ENCODE measurements around the gene SLC9A2. TPM values are rescaled to one million over a fixed set of nuclear protein-coding genes. Genes with fewer than 3 reads are reported as not detected.

The SLC9A2 gene
- polyA plus RNA-seq, 3 donors = not detected

GRCh38 chr2:102669401-102669800 is 50.0 kb downstream of the SLC9A2 start:
- H2AFZ ChIP-seq (ENCODE audit: insufficient read depth, low read depth, low read length, poor library complexity, severe bottlenecking) = no peak overlapping the region
- Mint-ChIP-seq H3K4me3 (no peak overlapping the region), H3K27me3 (ENCODE audit: low read depth in 3 of 3) (peaks cover 0 to 3% (median 0%) of the 10 kb centered on the region in 3 donors), H3K27ac (no peak overlapping the region), H3K36me3 (no peaks in the 10 kb centered on the region), H3K4me1 (peaks cover 5% of the 10 kb centered on the region), H3K9me3 (peaks cover 0 to 3% (median 0%) of the 10 kb centered on the region in 7 donors)
- H3K27ac ChIP-seq (ENCODE audit: low read depth in 1 of 2, low read length in 2 of 2) = no peak overlapping the region
- no peak overlapping the region for H3K4me3 ChIP-seq (replicated peaks in 1 of 3; ENCODE audit: low read depth in 2 of 3, low read length in 3 of 3)
- no peaks in the 10 kb centered on the region for H3K36me3 ChIP-seq (replicated peaks in 1 of 2; ENCODE audit: control insufficient read depth in 1 of 2, insufficient read depth in 2 of 2, low read length in 2 of 2)
- TF ChIP-seq CTCF (IDR thresholded peaks at IDR 0.05) = no peak
- peaks cover 0 to 2% of the 10 kb centered on the region in 2 donors for H3K4me1 ChIP-seq (ENCODE audit: control insufficient read depth in 1 of 2, insufficient read depth in 2 of 2, low read length in 2 of 2)
- H3K27me3 ChIP-seq (ENCODE audit: control insufficient read depth in 2 of 2, insufficient read depth in 2 of 2, low read length in 2 of 2) = no peaks in the 10 kb centered on the region
- no peaks in the 10 kb centered on the region for H3K79me2 ChIP-seq (ENCODE audit: insufficient read depth, low read length)
- H4K20me1 ChIP-seq (ENCODE audit: insufficient read depth, low read length) = no peaks in the 10 kb centered on the region
- intact Hi-C loops (cut with micrococcal nuclease) = no loop called here
- no CpG with 5 or more reads among the region's 1 CpG for WGBS (ENCODE audit: insufficient coverage)
- DNase-seq = no peak
- H3K9ac ChIP-seq (ENCODE audit: insufficient read depth, low read length, poor library complexity, severe bottlenecking) = no peak overlapping the region
- no peaks in the 10 kb centered on the region for H3K9me3 ChIP-seq (replicated peaks in 1 of 2; ENCODE audit: control insufficient read depth in 1 of 2, insufficient read depth in 1 of 2, low read length in 2 of 2)
- H3K4me2 ChIP-seq (replicated peaks; ENCODE audit: extremely low read depth, low read length, poor library complexity, severe bottlenecking) = no peak overlapping the region

GRCh38 chr2:102672107-102672776 is 52.9 kb downstream of the SLC9A2 start:
- peaks cover 5% of the 10 kb centered on the region for H3K4me1 Mint-ChIP-seq
- Histone ChIP-seq H3K79me2 (ENCODE audit: insufficient read depth, low read length) (no peaks in the 10 kb centered on the region), H2AFZ (ENCODE audit: insufficient read depth, low read depth, low read length, poor library complexity, severe bottlenecking) (no peak overlapping the region), H3K27me3 (ENCODE audit: control insufficient read depth in 2 of 2, insufficient read depth in 2 of 2, low read length in 2 of 2) (no peaks in the 10 kb centered on the region), H3K36me3 (replicated peaks in 1 of 2; ENCODE audit: control insufficient read depth in 1 of 2, insufficient read depth in 2 of 2, low read length in 2 of 2) (no peaks in the 10 kb centered on the region), H3K9ac (ENCODE audit: insufficient read depth, low read length, poor library complexity, severe bottlenecking) (no peak overlapping the region), H3K27ac (ENCODE audit: low read depth in 1 of 2, low read length in 2 of 2) (no peak overlapping the region), H3K4me2 (replicated peaks; ENCODE audit: extremely low read depth, low read length, poor library complexity, severe bottlenecking) (peak overlapping the region; percentile 21), H3K9me3 (replicated peaks in 1 of 2; ENCODE audit: control insufficient read depth in 1 of 2, insufficient read depth in 1 of 2, low read length in 2 of 2) (no peaks in the 10 kb centered on the region), H3K4me3 (replicated peaks in 1 of 3; ENCODE audit: low read depth in 2 of 3, low read length in 3 of 3) (no peak overlapping the region), H4K20me1 (ENCODE audit: insufficient read depth, low read length) (no peaks in the 10 kb centered on the region), H3K4me1 (ENCODE audit: control insufficient read depth in 1 of 2, insufficient read depth in 2 of 2, low read length in 2 of 2) (peaks cover 0 to 2% of the 10 kb centered on the region in 2 donors)
- H3K9me3 Mint-ChIP-seq = no peaks in the 10 kb centered on the region
- DNase-seq = peak; percentile 5 to 39 (median 16)
- WGBS (ENCODE audit: insufficient coverage) = no CpG with 5 or more reads among the region's 4 CpGs
- H3K36me3 Mint-ChIP-seq = no peaks in the 10 kb centered on the region
- intact Hi-C loops (cut with micrococcal nuclease) = no loop called here
- no peak for TF ChIP-seq CTCF (IDR thresholded peaks at IDR 0.05)
- H3K27me3 Mint-ChIP-seq (ENCODE audit: low read depth in 3 of 3) = peaks cover 0 to 2% (median 0%) of the 10 kb centered on the region in 3 donors
- H3K4me3 Mint-ChIP-seq = peak overlapping the region in 1 of 2 donors; percentile 73
- peak overlapping the region in 4 of 7 donors; percentile 41 to 71 (median 64) for H3K27ac Mint-ChIP-seq
